ENCODE measurements around the gene HEMK1. TPM values are rescaled to one million over a fixed set of nuclear protein-coding genes. Genes with fewer than 3 reads are reported as not detected.
A peak's percentile ranks its signal among the peaks of the same experiment; 100 is the strongest.

Gene HEMK1
- total RNA-seq, 4 donors from 2014 or later = 4.5 to 8.1 (median 7.5) TPM

DNA sequence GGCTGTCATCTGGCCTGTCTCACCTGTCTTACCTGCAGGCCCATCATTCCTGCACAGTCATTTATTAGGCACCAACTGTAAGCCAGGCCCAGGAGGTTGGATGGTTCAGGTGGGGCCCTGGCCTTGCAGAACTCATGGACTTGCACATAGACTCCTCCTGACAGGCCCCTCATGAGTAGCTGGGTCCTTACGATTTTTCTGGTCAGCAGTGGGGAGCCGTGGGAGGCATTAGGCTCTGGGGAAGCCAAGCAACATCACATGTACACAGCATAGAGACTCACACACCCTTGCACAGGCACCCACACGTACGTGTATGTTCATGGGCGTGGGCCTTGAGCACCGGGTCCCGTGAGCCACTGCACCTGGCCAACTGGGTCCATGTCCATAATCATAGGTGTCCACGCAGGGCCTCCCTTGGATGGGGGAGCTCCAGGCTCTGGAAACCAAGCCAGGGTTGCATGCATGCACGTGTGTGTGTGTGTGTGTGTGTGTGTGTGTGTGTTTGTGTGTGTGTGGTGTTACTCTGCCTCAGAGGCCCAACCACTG lies 21.9 kb downstream of the HEMK1 start:
- intact Hi-C loops (cut with DNase I; ENCODE audit: low total_unique reads) = no loop called here
- H3K4me3 ChIP-seq = no peak overlapping the region
- DNase-seq (no peak), ATAC-seq (no peak)
- no peaks in the 10 kb centered on the region for H3K9me3 ChIP-seq
- H3K4me1 ChIP-seq = peaks cover 49 to 50% of the 10 kb centered on the region in 2 donors
- no peaks in the 10 kb centered on the region for H3K27me3 ChIP-seq
- in situ Hi-C loops (cut with MboI; ENCODE audit: low sequenced_read_pairs in 4 of 4) = no loop called here
- H3K27ac ChIP-seq = peak overlapping the region in 1 of 4 donors; percentile 26
- TF ChIP-seq, protein P1, sequence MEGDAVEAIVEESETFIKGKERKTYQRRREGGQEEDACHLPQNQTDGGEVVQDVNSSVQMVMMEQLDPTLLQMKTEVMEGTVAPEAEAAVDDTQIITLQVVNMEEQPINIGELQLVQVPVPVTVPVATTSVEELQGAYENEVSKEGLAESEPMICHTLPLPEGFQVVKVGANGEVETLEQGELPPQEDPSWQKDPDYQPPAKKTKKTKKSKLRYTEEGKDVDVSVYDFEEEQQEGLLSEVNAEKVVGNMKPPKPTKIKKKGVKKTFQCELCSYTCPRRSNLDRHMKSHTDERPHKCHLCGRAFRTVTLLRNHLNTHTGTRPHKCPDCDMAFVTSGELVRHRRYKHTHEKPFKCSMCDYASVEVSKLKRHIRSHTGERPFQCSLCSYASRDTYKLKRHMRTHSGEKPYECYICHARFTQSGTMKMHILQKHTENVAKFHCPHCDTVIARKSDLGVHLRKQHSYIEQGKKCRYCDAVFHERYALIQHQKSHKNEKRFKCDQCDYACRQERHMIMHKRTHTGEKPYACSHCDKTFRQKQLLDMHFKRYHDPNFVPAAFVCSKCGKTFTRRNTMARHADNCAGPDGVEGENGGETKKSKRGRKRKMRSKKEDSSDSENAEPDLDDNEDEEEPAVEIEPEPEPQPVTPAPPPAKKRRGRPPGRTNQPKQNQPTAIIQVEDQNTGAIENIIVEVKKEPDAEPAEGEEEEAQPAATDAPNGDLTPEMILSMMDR (IDR thresholded peaks at IDR 0.05 in 4 of 5, conservative IDR thresholded peaks at IDR 0.05 in 1 of 5) = peak in 1 of 5 experiments; percentile 5
- no peak for TF ChIP-seq POLR2A (IDR thresholded peaks at IDR 0.05)
- H3K36me3 ChIP-seq = no peaks in the 10 kb centered on the region

DNA sequence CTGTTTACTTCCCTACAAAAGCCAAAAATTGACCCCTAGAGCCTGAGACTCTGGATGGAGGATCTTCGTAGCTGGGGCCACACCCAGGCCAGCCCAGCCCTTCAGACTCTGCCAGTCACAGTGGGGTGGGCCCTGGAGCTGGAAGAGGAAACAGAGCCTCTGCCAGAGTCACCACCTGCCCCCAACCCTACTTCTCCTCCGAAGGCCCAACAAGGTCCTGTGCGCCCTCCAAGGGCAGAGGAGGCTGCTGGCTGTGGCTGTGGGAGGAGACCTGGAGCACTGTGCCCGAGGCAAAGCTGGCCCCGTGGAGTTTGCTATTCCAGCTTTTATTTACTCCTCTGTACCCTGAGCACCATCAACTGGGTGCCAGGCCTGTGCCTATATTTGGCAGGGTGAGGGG lies 23.2 kb downstream of the HEMK1 start:
- in situ Hi-C loops (cut with MboI; ENCODE audit: low sequenced_read_pairs in 4 of 4) = no loop called here
- Histone ChIP-seq H3K36me3 (no peaks in the 10 kb centered on the region), H3K4me3 (no peak overlapping the region), H3K4me1 (peaks cover 36 to 37% of the 10 kb centered on the region in 2 donors), H3K27me3 (no peaks in the 10 kb centered on the region), H3K27ac (peak overlapping the region; percentile 26 to 54 (median 38)), H3K9me3 (no peaks in the 10 kb centered on the region)
- peak in 1 of 2 donors; percentile 32 for DNase-seq
- TF ChIP-seq POLR2A (IDR thresholded peaks at IDR 0.05) = no peak
- TF ChIP-seq, protein P1 (IDR thresholded peaks at IDR 0.05 in 4 of 5, conservative IDR thresholded peaks at IDR 0.05 in 1 of 5) = no peak
- ATAC-seq = no peak
- intact Hi-C loops (cut with DNase I; ENCODE audit: low total_unique reads) = no loop called here

DNA sequence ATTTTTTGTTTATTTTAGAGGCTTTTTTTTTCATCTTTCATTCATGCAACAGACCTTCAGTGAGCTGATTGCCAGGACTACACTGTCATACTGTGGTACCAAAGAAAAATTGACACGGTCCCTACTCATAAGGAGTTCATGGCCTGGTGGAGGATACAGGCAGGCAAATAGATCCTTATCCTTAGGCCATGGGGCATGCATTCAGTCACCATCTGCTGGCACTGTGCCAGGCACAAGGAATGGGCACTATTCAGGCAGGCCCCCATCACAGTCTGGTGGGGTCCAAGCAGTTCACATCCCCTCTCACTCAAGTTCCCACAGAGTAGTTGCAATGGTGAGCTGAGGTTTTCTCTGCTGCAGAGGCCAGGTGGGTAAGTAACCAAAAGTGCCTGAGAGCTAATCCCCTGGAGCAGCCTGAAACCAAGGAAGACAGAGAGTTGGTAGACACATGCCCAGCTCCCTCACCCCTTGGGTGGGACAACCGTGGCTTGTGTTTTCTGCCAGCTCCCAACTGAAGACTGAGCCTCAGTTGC lies 25.0 kb downstream of the HEMK1 start:
- Histone ChIP-seq H3K36me3 (no peaks in the 10 kb centered on the region), H3K27ac (no peak overlapping the region), H3K9me3 (no peaks in the 10 kb centered on the region), H3K4me3 (no peak overlapping the region), H3K4me1 (peaks cover 19 to 22% of the 10 kb centered on the region in 2 donors), H3K27me3 (no peaks in the 10 kb centered on the region)
- no peak for TF ChIP-seq POLR2A (IDR thresholded peaks at IDR 0.05)
- TF ChIP-seq, protein P1 (IDR thresholded peaks at IDR 0.05 in 4 of 5, conservative IDR thresholded peaks at IDR 0.05 in 1 of 5) = no peak
- ATAC-seq (no peak), DNase-seq (no peak)
- in situ Hi-C loops (cut with MboI; ENCODE audit: low sequenced_read_pairs in 4 of 4) (no loop called here), intact Hi-C loops (cut with DNase I; ENCODE audit: low total_unique reads) (no loop called here)

DNA sequence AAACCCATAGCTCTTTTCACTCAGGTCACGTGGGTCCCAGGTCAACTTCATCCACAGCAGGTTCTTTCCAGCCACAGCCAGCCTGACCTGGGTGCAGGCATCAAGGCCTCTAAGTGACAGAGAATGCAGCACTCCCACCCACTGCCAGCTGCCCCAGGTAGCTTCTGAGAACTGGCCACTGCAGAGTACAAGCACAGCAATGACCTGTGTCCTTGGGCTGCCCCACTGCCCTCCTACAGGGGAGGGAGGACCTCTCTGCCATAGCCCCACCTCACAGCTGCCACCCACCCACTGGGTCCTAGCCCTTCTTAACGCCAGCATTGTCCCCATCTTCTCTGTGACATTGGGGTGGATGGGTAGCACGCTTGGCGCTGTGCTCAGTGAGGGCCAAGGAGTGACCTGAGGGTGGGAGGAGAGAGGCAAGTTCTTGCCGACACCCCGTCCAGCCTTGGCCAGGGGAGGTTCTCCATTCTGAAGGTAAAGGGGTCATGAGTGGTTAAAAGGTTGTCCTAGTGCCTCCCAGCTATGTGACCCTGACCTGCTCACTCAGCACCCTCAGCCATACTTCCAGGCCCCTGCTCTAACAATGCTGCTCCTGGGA lies 29.9 kb downstream of the HEMK1 start:
- Histone ChIP-seq H3K36me3 (no peaks in the 10 kb centered on the region), H3K4me3 (no peak overlapping the region), H3K9me3 (no peaks in the 10 kb centered on the region), H3K27me3 (no peaks in the 10 kb centered on the region), H3K27ac (peak overlapping the region; percentile 95 to 99 (median 96)), H3K4me1 (peaks cover 48 to 51% of the 10 kb centered on the region in 2 donors)
- in situ Hi-C loops (cut with MboI; ENCODE audit: low sequenced_read_pairs in 4 of 4) = no loop called here
- no peak for TF ChIP-seq POLR2A (IDR thresholded peaks at IDR 0.05)
- TF ChIP-seq, protein P1 (IDR thresholded peaks at IDR 0.05 in 4 of 5, conservative IDR thresholded peaks at IDR 0.05 in 1 of 5) = no peak
- DNase-seq (no peak), ATAC-seq (no peak)
- intact Hi-C loops (cut with DNase I; ENCODE audit: low total_unique reads) = no loop called here

All from gastrocnemius medialis (tissue), 4 donors.